GM23338 (cell line): ENCODE data around the gene ADH1C. TPM values are rescaled to one million over a fixed set of nuclear protein-coding genes. Genes with fewer than 3 reads are reported as not detected.

ENCODE experiments used
- ATAC-seq: fragments of 200-7000 bp; cut with Tn5 transposase; 3 replicates; pipeline ENCODE4 v1.9.1; 2020
- DNase-seq: peaks from one replicate; pipeline ENCODE4 v3.0.0-alpha.2; 2015; ENCODE audit warnings: low spot score
- H2AFZ ChIP-seq: fragments of 200-600 bp; sonication (generic); 2 replicates; pipeline ENCODE4 v1.8.0; 2016; ENCODE audit warnings: antibody characterized with exemption, mild to moderate bottlenecking, moderate library complexity
- H3F3A ChIP-seq: fragments of 200-600 bp; sonication (generic); replicated peaks from 2 replicates; pipeline ENCODE4 v1.8.0; 2017; ENCODE audit warnings: antibody characterized with exemption, mixed run types, low read depth
- H3K27ac ChIP-seq: fragments of 200-600 bp; sonication (generic); 2 replicates; pipeline ENCODE4 v1.6.1; 2016; ENCODE audit warnings: low read depth
- H3K27me3 ChIP-seq: fragments of 200-600 bp; sonication (generic); 2 replicates; pipeline ENCODE4 v1.8.0; 2016; ENCODE audit warnings: mild to moderate bottlenecking, mixed run types, moderate library complexity; ENCODE audit not compliant: insufficient read depth
- H3K36me3 ChIP-seq: fragments of 200-600 bp; sonication (generic); 2 replicates; pipeline ENCODE4 v1.8.0; 2016; ENCODE audit warnings: mild to moderate bottlenecking; ENCODE audit not compliant: insufficient read depth
- H3K4me1 ChIP-seq: fragments of 200-600 bp; sonication (generic); 2 replicates; pipeline ENCODE4 v1.8.0; 2016; ENCODE audit warnings: mild to moderate bottlenecking, moderate library complexity; ENCODE audit not compliant: insufficient read depth
- H3K4me2 ChIP-seq: fragments of 200-600 bp; sonication (generic); 2 replicates; pipeline ENCODE4 v1.7.1; 2017; ENCODE audit warnings: mixed run types
- H3K4me3 ChIP-seq: fragments of 200-600 bp; sonication (generic); 2 replicates; pipeline ENCODE4 v1.6.1; 2016; ENCODE audit warnings: mixed run types
- H3K79me2 ChIP-seq: fragments of 200-600 bp; sonication (generic); replicated peaks from 2 replicates; pipeline ENCODE4 v1.8.0; 2017; ENCODE audit warnings: mild to moderate bottlenecking; ENCODE audit not compliant: insufficient read depth
- H3K9me2 ChIP-seq: fragments of 200-600 bp; sonication (generic); 2 replicates; pipeline ENCODE4 v1.8.0; 2017; ENCODE audit not compliant: insufficient read depth
- H4K20me1 ChIP-seq: fragments of 200-600 bp; sonication (generic); replicated peaks from 2 replicates; pipeline ENCODE4 v1.8.0; 2017; ENCODE audit warnings: mild to moderate bottlenecking; ENCODE audit not compliant: insufficient read depth
- H3K27ac Mint-ChIP-seq: 2 replicates; pipeline ENCODE4 v1.8.0; 2020; ENCODE audit warnings: inconsistent platforms, mild to moderate bottlenecking, moderate library complexity, mixed read lengths
- H3K27me3 Mint-ChIP-seq: 3 replicates; pipeline ENCODE4 v1.8.0; 2022; ENCODE audit warnings: low read depth, mild to moderate bottlenecking, moderate library complexity, mixed read lengths, inconsistent platforms; ENCODE audit not compliant: insufficient read depth, poor library complexity
- H3K36me3 Mint-ChIP-seq: 3 replicates; pipeline ENCODE4 v1.8.0; 2021; ENCODE audit warnings: low read depth, mild to moderate bottlenecking, inconsistent platforms, moderate library complexity, mixed read lengths
- H3K4me1 Mint-ChIP-seq: 3 replicates; pipeline ENCODE4 v1.8.0; 2020; ENCODE audit warnings: mild to moderate bottlenecking, inconsistent platforms, mixed read lengths
- H3K4me3 Mint-ChIP-seq: 3 replicates; pipeline ENCODE4 v1.8.0; 2021; ENCODE audit warnings: moderate library complexity, mild to moderate bottlenecking, inconsistent platforms, mixed read lengths
- H3K9me3 Mint-ChIP-seq: 3 replicates; pipeline ENCODE4 v1.8.0; 2020; ENCODE audit warnings: moderate library complexity, mild to moderate bottlenecking, inconsistent platforms, mixed read lengths
- EZH2 ChIP-seq: fragments of 200-600 bp; sonication (generic); IDR thresholded peaks from one replicate; pipeline ENCODE4 v1.8.0; 2017; ENCODE audit warnings: antibody characterized with exemption, mild to moderate bottlenecking, low read depth; ENCODE audit not compliant: unreplicated experiment
- EZH2phosphoT487 ChIP-seq: fragments of 200-600 bp; sonication (generic); IDR thresholded peaks from one replicate; pipeline ENCODE4 v1.8.1; 2018; ENCODE audit warnings: antibody characterized with exemption; ENCODE audit not compliant: unreplicated experiment
- JUNB ChIP-seq: IDR thresholded peaks from one replicate; pipeline ENCODE4 v1.6.1; 2016; ENCODE audit warnings: antibody characterized with exemption; ENCODE audit not compliant: unreplicated experiment
- NANOG ChIP-seq: IDR thresholded peaks from 2 replicates; pipeline ENCODE4 v1.6.1; 2016; ENCODE audit warnings: antibody characterized with exemption, borderline replicate concordance
- POLR2AphosphoS5 ChIP-seq: IDR thresholded peaks from 2 replicates; pipeline ENCODE4 v1.6.1; 2016; ENCODE audit warnings: antibody characterized with exemption, low read depth
- STAT1 ChIP-seq: IDR thresholded peaks from one replicate; pipeline ENCODE4 v1.6.1; 2016; ENCODE audit warnings: antibody characterized with exemption; ENCODE audit not compliant: unreplicated experiment
- ZNF114 ChIP-seq: fragments of 250-450 bp; sonication (Bioruptor Pico); IDR thresholded peaks from 2 replicates; pipeline ENCODE4 v1.5.0; 2020; ENCODE audit warnings: mild to moderate bottlenecking, moderate library complexity
- ZNF331 ChIP-seq: fragments of 250-450 bp; sonication (Bioruptor Pico); IDR thresholded peaks from 2 replicates; pipeline ENCODE4 v1.5.0; 2020; ENCODE audit warnings: low read depth, mild to moderate bottlenecking, moderate library complexity
- ZNF462 ChIP-seq: fragments of 250-450 bp; sonication (Bioruptor Pico); IDR thresholded peaks from 2 replicates; pipeline ENCODE4 v1.5.0; 2020; ENCODE audit warnings: mild to moderate bottlenecking, moderate library complexity
- polyA plus RNA-seq: library from polyadenylated mRNA; unstranded; fragments of >200 nt; fragmentation: Nextera tagmentation; extraction: Ambion mirVana; gene quantifications from 2 replicates; pipeline ENCODE4 v1.2.1, GENCODE V29; 2016
- total RNA-seq: library from RNA; depleted of rRNA; stranded (reverse); fragments of >200 nt; shearing (Covaris generic); gene quantifications from 2 replicates; pipeline ENCODE4 v1.2.3, GENCODE V29; 2014
- TF ChIP-seq, protein P1 (sequence below), 2 experiments: fragments of 200-600 bp in 1 of 2; sonication (generic) in 1 of 2; conservative IDR thresholded peaks; 2 replicates each; pipeline versions ENCODE4 v1.5.1 to v1.6.1; 2016 to 2017; ENCODE audit warnings: antibody characterized with exemption in 2 of 2, low read depth in 2 of 2, mild to moderate bottlenecking in 2 of 2, moderate library complexity in 1 of 2

The ADH1C gene
- total and polyA plus RNA-seq, 2 experiments from 2014 or later, result not detected

DNA sequence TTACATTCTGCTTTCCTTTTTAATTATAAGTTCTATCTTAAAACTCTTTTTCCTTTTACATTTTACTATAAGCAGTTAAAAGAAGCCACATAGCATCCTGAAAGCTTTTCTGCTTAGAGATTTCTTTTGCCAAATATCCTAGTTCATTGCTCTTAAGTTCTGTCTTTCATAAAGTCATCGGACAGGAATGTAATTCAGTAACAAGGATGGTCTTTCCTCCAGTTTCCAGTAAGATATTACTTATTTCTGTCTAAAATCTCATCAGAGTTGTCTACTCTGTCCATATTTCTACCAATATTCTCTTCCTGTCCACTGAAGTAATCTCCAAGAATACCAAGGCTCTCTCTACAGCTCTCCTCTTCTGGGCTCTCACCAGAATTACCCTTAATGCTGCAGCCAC is 37.5 kb upstream of the ADH1C start:
- TF ChIP-seq NANOG (no peak), POLR2AphosphoS5 (no peak), STAT1 (no peak), ZNF331 (no peak), EZH2 (no peak), JUNB (no peak), EZH2phosphoT487 (no peak)
- TF ChIP-seq, protein P1, sequence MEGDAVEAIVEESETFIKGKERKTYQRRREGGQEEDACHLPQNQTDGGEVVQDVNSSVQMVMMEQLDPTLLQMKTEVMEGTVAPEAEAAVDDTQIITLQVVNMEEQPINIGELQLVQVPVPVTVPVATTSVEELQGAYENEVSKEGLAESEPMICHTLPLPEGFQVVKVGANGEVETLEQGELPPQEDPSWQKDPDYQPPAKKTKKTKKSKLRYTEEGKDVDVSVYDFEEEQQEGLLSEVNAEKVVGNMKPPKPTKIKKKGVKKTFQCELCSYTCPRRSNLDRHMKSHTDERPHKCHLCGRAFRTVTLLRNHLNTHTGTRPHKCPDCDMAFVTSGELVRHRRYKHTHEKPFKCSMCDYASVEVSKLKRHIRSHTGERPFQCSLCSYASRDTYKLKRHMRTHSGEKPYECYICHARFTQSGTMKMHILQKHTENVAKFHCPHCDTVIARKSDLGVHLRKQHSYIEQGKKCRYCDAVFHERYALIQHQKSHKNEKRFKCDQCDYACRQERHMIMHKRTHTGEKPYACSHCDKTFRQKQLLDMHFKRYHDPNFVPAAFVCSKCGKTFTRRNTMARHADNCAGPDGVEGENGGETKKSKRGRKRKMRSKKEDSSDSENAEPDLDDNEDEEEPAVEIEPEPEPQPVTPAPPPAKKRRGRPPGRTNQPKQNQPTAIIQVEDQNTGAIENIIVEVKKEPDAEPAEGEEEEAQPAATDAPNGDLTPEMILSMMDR (conservative IDR thresholded peaks at IDR 0.05; ENCODE audit: low read depth in 2 of 2), result no peak
- Histone ChIP-seq H3K4me2 (no peak overlapping the region), H3K27ac (no peak overlapping the region), H3K27me3 (no peaks in the 10 kb centered on the region), H2AFZ (no peak overlapping the region), H3K9me2 (no peaks in the 10 kb centered on the region), H3K4me1 (no peaks in the 10 kb centered on the region), H3K79me2 (no peaks in the 10 kb centered on the region), H3K4me3 (no peak overlapping the region), H3K36me3 (no peaks in the 10 kb centered on the region), H3F3A (no peaks in the 10 kb centered on the region), H4K20me1 (no peaks in the 10 kb centered on the region)
- DNase-seq (no peak), ATAC-seq (no peak)
- H3K4me1 Mint-ChIP-seq, result no peaks in the 10 kb centered on the region
- no peak overlapping the region for H3K4me3 Mint-ChIP-seq
- H3K27ac Mint-ChIP-seq, result no peak overlapping the region
- no peaks in the 10 kb centered on the region for H3K27me3 Mint-ChIP-seq
- H3K36me3 Mint-ChIP-seq, result no peaks in the 10 kb centered on the region
- peaks cover 4% of the 10 kb centered on the region; the same call in 2 of the 3 replicates for H3K9me3 Mint-ChIP-seq

DNA sequence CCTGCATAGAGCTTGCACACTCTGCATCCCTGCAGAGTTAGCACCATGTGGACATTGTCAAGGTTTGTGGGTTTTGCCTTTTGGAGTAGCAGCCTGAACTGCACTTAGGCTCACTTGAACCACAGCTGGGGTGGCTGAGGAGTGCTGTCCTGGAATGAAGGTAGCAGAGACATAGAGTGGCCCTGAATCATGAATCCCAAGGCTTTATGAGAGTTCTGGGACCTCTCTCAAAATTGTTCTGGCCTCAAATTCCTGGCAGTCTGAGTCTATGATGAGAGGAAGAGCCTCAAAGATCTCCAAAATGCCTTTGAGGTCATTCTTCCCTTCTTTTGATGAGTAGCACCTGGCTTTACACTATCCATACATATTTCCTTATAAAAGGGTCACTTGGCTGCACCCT is 37.1 kb upstream of the ADH1C start:
- no peak overlapping the region for H3K27ac ChIP-seq
- H3K9me3 Mint-ChIP-seq, result peaks cover 4% of the 10 kb centered on the region; the same call in 2 of the 3 replicates
- no peaks in the 10 kb centered on the region for H3K27me3 ChIP-seq
- no peaks in the 10 kb centered on the region for H3K36me3 Mint-ChIP-seq
- DNase-seq (no peak), ATAC-seq (no peak)
- TF ChIP-seq ZNF462 (CRISPR knock-in tag) (no peak), ZNF114 (no peak)
- TF ChIP-seq, protein P1 (conservative IDR thresholded peaks at IDR 0.05; ENCODE audit: low read depth in 2 of 2), result no peak
- no peak overlapping the region for H3K4me3 ChIP-seq
- no peaks in the 10 kb centered on the region for H3K4me1 Mint-ChIP-seq
- no peaks in the 10 kb centered on the region for H3K27me3 Mint-ChIP-seq
- no peaks in the 10 kb centered on the region for H3K36me3 ChIP-seq
- H3K4me2 ChIP-seq, result no peak overlapping the region
- H3K4me3 Mint-ChIP-seq, result no peak overlapping the region
- H4K20me1 ChIP-seq, result no peaks in the 10 kb centered on the region
- no peaks in the 10 kb centered on the region for H3F3A ChIP-seq
- no peaks in the 10 kb centered on the region for H3K9me2 ChIP-seq
- no peaks in the 10 kb centered on the region for H3K79me2 ChIP-seq
- no peak overlapping the region for H3K27ac Mint-ChIP-seq
- H3K4me1 ChIP-seq, result no peaks in the 10 kb centered on the region
- no peak overlapping the region for H2AFZ ChIP-seq
